ENCODE results near the gene COPZ2.

DNA sequence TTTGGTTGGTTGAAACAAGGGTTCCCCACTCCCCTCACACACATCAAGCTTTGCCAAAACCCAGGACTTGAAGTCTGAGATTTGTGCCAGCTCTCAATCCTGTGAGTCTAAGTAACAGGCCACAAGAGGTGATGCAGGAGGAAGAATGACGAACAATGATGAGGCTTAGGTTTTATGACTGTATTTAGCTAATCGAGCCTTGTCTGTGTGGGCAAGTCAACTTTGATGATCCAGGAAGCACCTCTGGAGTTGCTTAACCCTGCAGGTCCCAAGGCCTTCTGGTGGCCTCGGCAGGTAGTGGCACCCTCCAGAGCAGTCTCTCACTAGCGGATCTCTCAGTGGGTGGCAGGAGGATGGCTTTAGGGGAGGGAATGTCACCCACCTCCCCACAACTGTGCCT, 38.0 kb downstream of the COPZ2 start:
- TF ChIP-seq POLR2A (IDR thresholded peaks at IDR 0.05; ENCODE audit: low read length) = no peak
- TF ChIP-seq GATA1 (IDR thresholded peaks at IDR 0.05; ENCODE audit: low read depth, low read length) = no peak

Data from erythroblast (primary cell).